A673 (cell line): Measurements from ENCODE around the gene CPSF4. TPM values are rescaled to one million over a fixed set of nuclear protein-coding genes. Genes with fewer than 3 reads are reported as not detected.

Source experiments
- BruUV-seq: library from RNA; stranded (reverse); fragments of 400-500 nt; replicated peaks from 2 replicates; lab custom pipeline; 2021; lab: Mats Ljungman, UMichigan
- CTCF ChIA-PET: fragments of 300-600 bp; sonication (Branson Sonifier 250); formaldehyde crosslinking; loops from one replicate; lab custom pipeline; 2022; ENCODE audit warnings: antibody characterized with exemption; lab: Charles Lee
- POLR2A ChIA-PET: fragments of 300-600 bp; sonication (Branson Sonifier 250); formaldehyde crosslinking; loops from one replicate; lab custom pipeline; 2022; ENCODE audit warnings: antibody characterized with exemption; ENCODE audit not compliant: low non-redundant PET; lab: Charles Lee
- DNase-seq: peaks from one replicate; pipeline ENCODE4 v3.0.0-alpha.2; 2015; ENCODE audit warnings: low spot score
- H3K27ac ChIP-seq: fragments of 200-600 bp; sonication (generic); 2 replicates; pipeline ENCODE4 v1.5.1; 2016; ENCODE audit warnings: mixed run types, low read depth, mild to moderate bottlenecking, mixed read lengths, antibody characterized with exemption, low read length; ENCODE audit not compliant: poor library complexity, severe bottlenecking
- H3K27me3 ChIP-seq: fragments of 200-600 bp; sonication (generic); replicated peaks from 2 replicates; pipeline ENCODE4 v1.6.1; 2017; ENCODE audit warnings: mixed run types, low read depth, mild to moderate bottlenecking, mixed read lengths, antibody characterized with exemption, low read length; ENCODE audit not compliant: insufficient read depth, poor library complexity
- H3K36me3 ChIP-seq: fragments of 200-600 bp; sonication (generic); 2 replicates; pipeline ENCODE4 v1.6.1; 2016; ENCODE audit warnings: mixed run types, mild to moderate bottlenecking, mixed read lengths, antibody characterized with exemption, low read length; ENCODE audit not compliant: insufficient read depth, poor library complexity, severe bottlenecking
- H3K4me1 ChIP-seq: fragments of 200-600 bp; sonication (generic); 2 replicates; pipeline ENCODE4 v1.6.1; 2017; ENCODE audit warnings: mixed run types, mild to moderate bottlenecking, mixed read lengths, antibody characterized with exemption, low read length; ENCODE audit not compliant: insufficient read depth, poor library complexity, severe bottlenecking
- H3K4me3 ChIP-seq: fragments of 200-600 bp; sonication (generic); 2 replicates; pipeline ENCODE4 v1.5.1; 2016; ENCODE audit warnings: low read depth, mixed run types, mild to moderate bottlenecking, mixed read lengths, low read length; ENCODE audit not compliant: poor library complexity, severe bottlenecking
- H3K9me3 ChIP-seq: fragments of 200-600 bp; sonication (generic); 2 replicates; pipeline ENCODE4 v1.6.1; 2016; ENCODE audit warnings: mixed run types, low read depth, mild to moderate bottlenecking, mixed read lengths, antibody characterized with exemption, low read length; ENCODE audit not compliant: poor library complexity, severe bottlenecking
- EZH2 ChIP-seq: fragments of 200-600 bp; sonication (generic); IDR thresholded peaks from 2 replicates; pipeline ENCODE4 v1.6.1; 2017; ENCODE audit warnings: borderline replicate concordance, low read depth, mild to moderate bottlenecking, mixed read lengths, antibody characterized with exemption, low read length; ENCODE audit not compliant: poor library complexity, severe bottlenecking
- intact Hi-C: fragments of 100-400 bp; cut with micrococcal nuclease; formaldehyde crosslinking; loops from one replicate; pipeline ENCODE4 v1.10.0; 2022; ENCODE audit not compliant: unreplicated experiment
- total RNA-seq: library from RNA; stranded (reverse); gene quantifications from 2 replicates; pipeline ENCODE4 v1.2.3, GENCODE V29; 2021
- TF ChIP-seq, protein P1 (sequence below): fragments of 300-800, 200-600 bp; sonication (generic); conservative IDR thresholded peaks from 2 replicates; pipeline ENCODE4 v1.5.1; 2017; ENCODE audit warnings: low read depth, mild to moderate bottlenecking, antibody characterized with exemption, low read length, moderate library complexity, mixed read lengths

CPSF4 gene
- total RNA-seq, 1 experiment from 2014 or later = 75.3 TPM

DNA sequence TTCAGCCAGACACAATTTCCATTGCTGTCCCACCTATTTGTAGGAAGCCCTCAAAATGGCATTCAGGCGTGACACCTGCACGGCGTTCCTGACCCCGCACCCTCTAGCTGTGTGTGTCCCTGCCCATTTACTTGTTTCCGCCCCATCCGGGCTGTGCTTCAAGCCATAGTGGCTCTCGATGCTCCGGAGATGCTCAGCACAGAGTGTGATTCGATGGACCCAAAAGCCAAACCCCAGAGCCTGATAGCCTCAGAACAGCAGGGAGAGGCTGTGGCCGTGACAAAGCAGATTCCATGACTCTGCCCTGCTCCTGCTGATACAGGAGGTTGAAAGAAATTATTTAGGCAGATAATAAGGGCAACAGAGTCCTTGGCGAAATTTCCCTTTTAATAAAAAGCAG is 16.6 kb upstream of the CPSF4 start:
- TF ChIP-seq, protein P1, sequence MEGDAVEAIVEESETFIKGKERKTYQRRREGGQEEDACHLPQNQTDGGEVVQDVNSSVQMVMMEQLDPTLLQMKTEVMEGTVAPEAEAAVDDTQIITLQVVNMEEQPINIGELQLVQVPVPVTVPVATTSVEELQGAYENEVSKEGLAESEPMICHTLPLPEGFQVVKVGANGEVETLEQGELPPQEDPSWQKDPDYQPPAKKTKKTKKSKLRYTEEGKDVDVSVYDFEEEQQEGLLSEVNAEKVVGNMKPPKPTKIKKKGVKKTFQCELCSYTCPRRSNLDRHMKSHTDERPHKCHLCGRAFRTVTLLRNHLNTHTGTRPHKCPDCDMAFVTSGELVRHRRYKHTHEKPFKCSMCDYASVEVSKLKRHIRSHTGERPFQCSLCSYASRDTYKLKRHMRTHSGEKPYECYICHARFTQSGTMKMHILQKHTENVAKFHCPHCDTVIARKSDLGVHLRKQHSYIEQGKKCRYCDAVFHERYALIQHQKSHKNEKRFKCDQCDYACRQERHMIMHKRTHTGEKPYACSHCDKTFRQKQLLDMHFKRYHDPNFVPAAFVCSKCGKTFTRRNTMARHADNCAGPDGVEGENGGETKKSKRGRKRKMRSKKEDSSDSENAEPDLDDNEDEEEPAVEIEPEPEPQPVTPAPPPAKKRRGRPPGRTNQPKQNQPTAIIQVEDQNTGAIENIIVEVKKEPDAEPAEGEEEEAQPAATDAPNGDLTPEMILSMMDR = no peak
- TF ChIP-seq EZH2 = no peak
- intact Hi-C loops = no loop called here
- peaks cover 66% of the 10 kb centered on the region for H3K36me3 ChIP-seq
- no peaks in the 10 kb centered on the region for H3K27me3 ChIP-seq
- POLR2A ChIA-PET = no interaction called here
- CTCF ChIA-PET = no interaction called here
- no peak overlapping the region for H3K4me3 ChIP-seq
- no peak overlapping the region for H3K27ac ChIP-seq
- BruUV-seq = no TSS peak
- no peak for DNase-seq
- no peaks in the 10 kb centered on the region for H3K9me3 ChIP-seq
- H3K4me1 ChIP-seq = no peaks in the 10 kb centered on the region

DNA sequence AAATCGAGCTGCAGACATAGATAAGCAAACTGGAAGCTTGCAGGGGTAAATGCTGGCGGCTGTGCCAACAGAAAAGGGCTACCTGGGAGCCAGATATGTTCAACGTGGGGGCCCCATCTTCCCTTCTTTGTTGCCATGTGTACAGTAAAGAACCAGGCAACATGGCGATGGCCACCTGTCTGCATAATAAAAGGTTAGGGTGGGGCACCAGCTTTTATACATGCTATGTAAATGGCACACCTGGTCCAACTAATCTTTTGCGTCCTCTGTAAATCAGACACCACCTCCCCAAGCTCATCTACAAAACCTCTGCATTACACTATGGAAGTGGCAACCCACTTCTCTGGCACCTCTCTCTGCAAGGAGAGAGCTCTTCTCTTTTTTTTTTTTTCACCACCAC is 16.1 kb upstream of the CPSF4 start:
- Histone ChIP-seq H3K27ac (no peak overlapping the region), H3K9me3 (no peaks in the 10 kb centered on the region), H3K36me3 (peaks cover 62% of the 10 kb centered on the region), H3K4me3 (no peak overlapping the region), H3K27me3 (no peaks in the 10 kb centered on the region), H3K4me1 (no peaks in the 10 kb centered on the region)
- ChIA-PET CTCF (no interaction called here), POLR2A (no interaction called here)
- DNase-seq = no peak
- BruUV-seq = no TSS peak
- TF ChIP-seq, protein P1 = no peak
- TF ChIP-seq EZH2 = no peak
- intact Hi-C loops = no loop called here

DNA sequence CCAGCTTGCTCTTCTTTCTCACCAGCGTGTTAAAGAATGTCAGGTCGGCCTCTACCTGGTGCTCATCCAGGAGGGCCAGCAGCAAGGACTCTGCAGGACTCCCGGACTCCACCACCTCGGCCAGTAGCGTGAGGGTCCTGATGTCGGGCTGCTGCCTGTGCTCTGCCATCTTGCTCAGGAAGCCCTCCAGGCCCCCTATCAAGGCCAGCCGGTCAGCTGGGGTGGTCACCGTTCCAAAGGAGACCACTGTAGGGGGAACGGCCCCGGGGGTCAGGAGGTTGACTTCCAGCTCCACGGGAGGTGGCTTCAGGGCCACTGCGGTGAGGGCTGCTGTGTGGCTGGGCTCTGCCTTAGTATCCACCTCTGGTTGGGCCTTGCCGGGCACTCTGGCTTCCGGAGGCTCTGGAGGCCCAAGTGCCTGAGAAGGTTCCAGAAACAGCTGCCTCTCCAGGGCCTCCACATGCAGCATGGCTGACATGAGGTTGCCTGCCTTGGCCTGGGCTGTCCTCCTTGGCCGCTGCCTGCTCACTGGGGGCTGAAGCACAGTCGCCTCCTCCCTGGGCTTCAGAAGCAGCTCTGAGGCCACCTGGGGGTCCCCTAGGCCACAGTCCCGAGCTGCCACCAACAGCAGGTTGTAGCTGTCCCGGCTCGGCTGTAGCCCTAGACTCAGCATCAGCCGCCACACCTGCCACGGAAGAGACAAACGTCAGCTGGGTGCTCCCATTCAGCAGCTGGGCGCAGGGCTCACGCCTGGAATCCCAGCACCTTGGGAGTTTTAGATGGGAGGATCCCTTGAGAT is 13.6 kb upstream of the CPSF4 start:
- intact Hi-C loops = no loop called here
- DNase-seq = no peak
- ChIA-PET CTCF (no interaction called here), POLR2A (no interaction called here)
- no peak overlapping the region for H3K27ac ChIP-seq
- BruUV-seq = no TSS peak
- no peak for TF ChIP-seq EZH2
- H3K4me3 ChIP-seq = no peak overlapping the region
- H3K36me3 ChIP-seq = peaks cover 47% of the 10 kb centered on the region
- H3K4me1 ChIP-seq = no peaks in the 10 kb centered on the region
- no peaks in the 10 kb centered on the region for H3K9me3 ChIP-seq
- H3K27me3 ChIP-seq = no peaks in the 10 kb centered on the region
